Measurements from ENCODE around the gene RPL13.

GRCh38 chr16:89541792-89542191 is 18.7 kb upstream of the RPL13 start:
- TF ChIP-seq POLR2A (IDR thresholded peaks at IDR 0.05) (no peak), CTCF (IDR thresholded peaks at IDR 0.05) (no peak), POLR2AphosphoS5 (IDR thresholded peaks at IDR 0.05) (no peak), EP300 (IDR thresholded peaks at IDR 0.05; ENCODE audit: low read depth) (no peak)
